ENCODE data around the gene NOSTRIN.

GRCh38 chr2:168851674-168852320 is 49.4 kb downstream of the NOSTRIN start:
- TF ChIP-seq CTCF (IDR thresholded peaks at IDR 0.05) (no peak), EP300 (IDR thresholded peaks at IDR 0.05) (no peak)

Data from ovary (tissue), 3 donors.